Cardiac muscle cell (in vitro differentiated cells and primary cell): Measurements from ENCODE around the gene BCDIN3D. TPM values are rescaled to one million over a fixed set of nuclear protein-coding genes. Genes with fewer than 3 reads are reported as not detected.

Experiments used
- DNase-seq, 2 donors: peaks; one replicate each; pipeline versions ENCODE4 v3.0.0 to v3.0.0-alpha.2; 2010 to 2017; ENCODE audit warnings: low read depth in 1 of 2, low spot score in 1 of 2
- H3K27ac ChIP-seq: fragments of 200-600 bp; sonication (generic); 2 replicates; pipeline ENCODE4 v1.5.1; 2016
- H3K27me3 ChIP-seq: fragments of 200-600 bp; sonication (generic); 2 replicates; pipeline ENCODE4 v1.6.0; 2016; ENCODE audit warnings: control low read depth
- H3K36me3 ChIP-seq: fragments of 200-600 bp; sonication (generic); 2 replicates; pipeline ENCODE4 v1.5.1; 2016; ENCODE audit warnings: control low read depth
- H3K4me1 ChIP-seq: fragments of 200-600 bp; sonication (generic); 2 replicates; pipeline ENCODE4 v1.8.1; 2017; ENCODE audit warnings: low read depth, mild to moderate bottlenecking, mixed run types
- H3K4me3 ChIP-seq: fragments of 200-600 bp; sonication (generic); 2 replicates; pipeline ENCODE4 v1.5.1; 2016; ENCODE audit warnings: mild to moderate bottlenecking
- H3K9me3 ChIP-seq: fragments of 200-600 bp; sonication (generic); 2 replicates; pipeline ENCODE4 v1.5.1; 2017; ENCODE audit warnings: low read depth, mild to moderate bottlenecking, control low read depth
- polyA plus RNA-seq: library from polyadenylated mRNA; unstranded; fragments of >200 nt; fragmentation: Nextera tagmentation; extraction: Ambion mirVana; gene quantifications from 2 replicates; pipeline ENCODE4 v1.2.1, GENCODE V29; 2016
- total RNA-seq: library from RNA; depleted of rRNA; stranded (reverse); fragments of >200 nt; gene quantifications from 2 replicates; pipeline ENCODE4 v1.2.3, GENCODE V29; 2016
- TF ChIP-seq, protein P1 (sequence below): IDR thresholded peaks from 2 replicates; pipeline ENCODE4 v1.5.1; 2012; ENCODE audit warnings: low read depth, mild to moderate bottlenecking, low read length

Gene BCDIN3D
- total and polyA plus RNA-seq, 2 experiments from 2014 or later, result 5.9 to 8.9 TPM

DNA sequence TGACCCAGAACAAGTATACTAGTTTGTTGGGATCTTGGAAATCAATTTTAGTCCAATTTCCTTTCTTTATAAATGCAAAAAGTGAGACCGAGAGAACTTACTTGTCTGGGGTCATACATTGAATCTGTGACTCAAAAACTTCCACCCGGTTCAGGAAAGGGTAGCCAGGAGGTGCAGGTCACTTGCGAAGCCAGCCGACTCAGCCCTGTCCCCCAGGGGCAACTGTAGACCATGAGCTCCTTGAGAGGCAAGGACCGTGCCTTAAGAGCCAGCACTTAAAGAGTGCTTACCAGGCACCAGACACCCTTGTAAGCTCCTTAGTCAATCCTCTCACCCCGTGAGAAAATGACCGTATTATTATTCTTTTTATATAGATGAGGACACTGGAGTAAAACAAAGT, 505 bp upstream of the BCDIN3D start:
- no peaks in the 10 kb centered on the region for H3K9me3 ChIP-seq
- H3K4me3 ChIP-seq, result peak overlapping the region; percentile 56
- DNase-seq, result no peak
- H3K27ac ChIP-seq, result peak overlapping the region; percentile 77
- TF ChIP-seq, protein P1, sequence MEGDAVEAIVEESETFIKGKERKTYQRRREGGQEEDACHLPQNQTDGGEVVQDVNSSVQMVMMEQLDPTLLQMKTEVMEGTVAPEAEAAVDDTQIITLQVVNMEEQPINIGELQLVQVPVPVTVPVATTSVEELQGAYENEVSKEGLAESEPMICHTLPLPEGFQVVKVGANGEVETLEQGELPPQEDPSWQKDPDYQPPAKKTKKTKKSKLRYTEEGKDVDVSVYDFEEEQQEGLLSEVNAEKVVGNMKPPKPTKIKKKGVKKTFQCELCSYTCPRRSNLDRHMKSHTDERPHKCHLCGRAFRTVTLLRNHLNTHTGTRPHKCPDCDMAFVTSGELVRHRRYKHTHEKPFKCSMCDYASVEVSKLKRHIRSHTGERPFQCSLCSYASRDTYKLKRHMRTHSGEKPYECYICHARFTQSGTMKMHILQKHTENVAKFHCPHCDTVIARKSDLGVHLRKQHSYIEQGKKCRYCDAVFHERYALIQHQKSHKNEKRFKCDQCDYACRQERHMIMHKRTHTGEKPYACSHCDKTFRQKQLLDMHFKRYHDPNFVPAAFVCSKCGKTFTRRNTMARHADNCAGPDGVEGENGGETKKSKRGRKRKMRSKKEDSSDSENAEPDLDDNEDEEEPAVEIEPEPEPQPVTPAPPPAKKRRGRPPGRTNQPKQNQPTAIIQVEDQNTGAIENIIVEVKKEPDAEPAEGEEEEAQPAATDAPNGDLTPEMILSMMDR, result no peak
- peaks cover 6% of the 10 kb centered on the region for H3K4me1 ChIP-seq
- no peaks in the 10 kb centered on the region for H3K36me3 ChIP-seq
- H3K27me3 ChIP-seq, result peaks cover 17% of the 10 kb centered on the region

DNA sequence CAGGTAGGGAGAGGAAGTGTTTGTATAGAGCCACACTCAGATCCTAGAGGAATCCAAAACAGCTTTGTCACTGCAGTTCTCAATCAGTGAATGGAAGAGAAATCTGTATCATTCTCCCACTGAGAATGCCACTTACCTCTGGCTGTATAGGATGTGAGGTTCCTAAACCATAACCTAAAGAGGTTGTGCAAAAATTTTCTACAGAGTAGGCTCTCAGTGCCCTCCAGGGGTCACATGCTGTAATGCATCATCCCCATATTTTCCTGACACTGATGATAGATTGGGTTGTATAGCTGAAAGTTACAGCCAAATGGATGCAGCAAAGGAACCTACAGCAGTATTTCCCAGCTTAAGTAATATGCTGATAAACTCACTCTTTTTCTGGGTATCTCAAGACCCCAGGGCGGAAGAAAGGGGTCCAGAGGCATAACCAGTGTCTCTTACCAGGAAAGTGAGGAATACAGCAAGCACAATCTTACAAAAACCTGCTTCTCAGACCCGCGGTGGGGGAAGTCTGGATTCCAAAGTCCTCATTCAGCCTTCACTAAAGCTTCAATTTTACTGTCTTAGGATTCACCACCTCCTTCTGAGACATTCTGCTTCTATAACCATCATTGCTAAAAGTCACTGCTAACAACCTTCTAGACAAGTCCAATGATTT, 3.8 kb downstream of the BCDIN3D start:
- peaks cover 6% of the 10 kb centered on the region for H3K4me1 ChIP-seq
- no peak overlapping the region for H3K27ac ChIP-seq
- peak; percentile 51 to 70 for DNase-seq
- no peaks in the 10 kb centered on the region for H3K36me3 ChIP-seq
- TF ChIP-seq, protein P1, result peak; percentile 78
- no peaks in the 10 kb centered on the region for H3K27me3 ChIP-seq
- H3K4me3 ChIP-seq, result no peak overlapping the region
- no peaks in the 10 kb centered on the region for H3K9me3 ChIP-seq

DNA sequence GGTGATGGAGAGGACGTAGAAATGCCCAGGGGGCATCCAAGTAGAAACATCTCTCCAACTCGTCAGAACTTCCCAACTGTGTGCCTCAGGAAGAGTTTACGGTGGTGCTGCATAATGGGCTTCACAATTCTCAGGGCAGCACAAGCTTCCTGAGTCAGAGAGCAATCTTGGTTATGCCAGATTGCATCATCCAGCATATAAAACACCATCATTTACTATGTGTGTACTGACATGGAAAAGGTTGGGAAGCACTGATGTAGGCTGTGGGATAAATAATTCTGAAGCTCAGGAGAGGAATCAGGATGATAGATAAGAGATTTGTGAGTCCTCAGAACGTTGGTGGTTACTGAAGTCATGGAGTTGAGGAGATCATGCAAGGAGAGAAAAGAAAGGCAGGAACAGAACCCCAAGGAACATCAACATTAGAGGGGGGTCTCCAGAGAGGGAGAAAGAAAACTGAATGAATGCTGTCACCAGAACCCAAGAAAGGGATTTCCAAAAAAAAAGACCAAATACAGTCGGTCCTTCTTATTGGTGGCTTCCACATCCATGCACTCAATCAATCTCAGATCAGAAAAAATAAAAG, 10.0 kb downstream of the BCDIN3D start:
- peak in 1 of 2 donors; percentile 80 for DNase-seq
- TF ChIP-seq, protein P1, result no peak
- no peaks in the 10 kb centered on the region for H3K9me3 ChIP-seq
- no peak overlapping the region for H3K4me3 ChIP-seq
- peaks cover 4% of the 10 kb centered on the region for H3K4me1 ChIP-seq
- no peaks in the 10 kb centered on the region for H3K27me3 ChIP-seq
- H3K36me3 ChIP-seq, result no peaks in the 10 kb centered on the region
- H3K27ac ChIP-seq, result no peak overlapping the region

DNA sequence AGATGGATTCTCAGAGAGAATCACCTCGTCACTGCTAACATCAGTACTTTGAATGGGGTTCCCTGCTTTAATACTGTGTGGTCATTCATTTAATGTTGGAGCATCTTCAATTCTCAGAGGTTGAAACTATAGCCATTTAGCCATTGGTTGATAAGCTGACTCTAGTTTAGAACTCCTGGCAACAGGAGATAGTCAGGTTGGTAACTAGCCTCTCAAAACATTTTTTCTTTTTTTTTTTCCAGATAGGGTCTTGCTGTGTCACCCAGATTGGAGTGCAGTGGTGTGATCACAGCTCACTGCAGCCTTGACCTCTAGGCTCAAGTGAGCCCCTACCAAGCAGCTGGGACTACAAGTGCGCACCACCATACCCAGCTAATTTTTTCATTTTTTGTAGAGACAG, 11.2 kb downstream of the BCDIN3D start:
- H3K9me3 ChIP-seq, result no peaks in the 10 kb centered on the region
- no peak overlapping the region for H3K4me3 ChIP-seq
- TF ChIP-seq, protein P1, result no peak
- H3K27ac ChIP-seq, result no peak overlapping the region
- no peaks in the 10 kb centered on the region for H3K36me3 ChIP-seq
- no peak for DNase-seq
- H3K27me3 ChIP-seq, result no peaks in the 10 kb centered on the region
- H3K4me1 ChIP-seq, result peaks cover 8% of the 10 kb centered on the region

DNA sequence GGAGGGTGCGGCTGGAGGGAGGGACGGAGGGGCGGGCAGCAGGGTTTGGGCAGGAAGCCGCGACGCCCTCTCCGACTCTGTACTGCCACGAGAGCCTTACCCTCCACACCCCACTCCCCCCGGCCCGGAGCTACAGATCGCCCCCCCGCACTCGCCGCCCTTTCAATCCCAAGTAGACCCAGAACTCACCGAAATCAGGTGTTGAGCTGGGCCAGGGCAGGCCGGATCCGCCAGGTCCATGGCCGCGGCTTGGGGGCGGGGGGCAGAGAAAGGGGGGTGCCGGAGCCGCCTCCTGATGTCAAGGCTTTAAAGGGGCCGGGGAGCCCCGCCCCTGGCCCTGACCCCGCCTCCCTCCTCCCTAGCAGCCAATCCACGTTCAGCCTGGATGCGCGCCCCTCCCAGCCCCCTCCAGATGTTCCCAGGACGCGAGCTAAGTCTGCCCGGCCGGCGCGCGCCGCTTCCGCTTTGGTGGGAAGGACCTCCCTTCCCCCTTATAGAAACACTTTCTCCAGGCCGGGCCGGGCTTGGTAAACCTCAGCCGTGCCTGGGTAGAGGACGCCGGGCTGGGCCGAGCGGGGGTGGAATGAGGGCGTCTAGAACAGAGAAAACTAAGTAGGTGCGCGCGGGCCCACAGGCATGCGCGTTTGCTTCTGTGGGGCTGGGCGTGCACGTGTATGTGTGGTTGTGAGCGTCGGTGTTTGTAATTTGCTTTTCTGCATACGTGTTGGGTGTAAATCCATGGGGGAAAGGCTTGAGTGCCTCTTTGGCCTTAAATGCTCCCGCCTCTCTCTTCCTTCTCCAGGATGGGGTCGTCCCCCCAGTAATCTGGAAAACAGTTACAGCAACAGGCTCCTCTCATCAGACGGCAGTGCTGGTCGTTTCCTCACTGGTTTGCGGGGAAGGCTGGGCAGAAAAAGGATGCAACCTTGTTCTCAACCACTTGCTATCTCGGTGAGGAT, 14.5 kb downstream of the BCDIN3D start, which contains the start of gene NCKAP5L:
Gene NCKAP5L, minus strand, starts transcription at position 281 of the 959 bp plus-strand sequence. CDS start 24,369 bp downstream, outside the sequence.
- Histone ChIP-seq H3K36me3 (no peaks in the 10 kb centered on the region), H3K4me3 (peak within 1 kb of the TSS; percentile 65), H3K9me3 (no peaks in the 10 kb centered on the region), H3K4me1 (peaks cover 23% of the 10 kb centered on the region), H3K27me3 (no peaks in the 10 kb centered on the region), H3K27ac (peak within 1 kb of the TSS; percentile 94)
- DNase-seq, result peak; percentile 98 to 99
- TF ChIP-seq, protein P1, result no peak
